ENCODE measurements around the gene CGAS.
"Not testable (repeated sequence)": the region's sequence is repeated elsewhere in the genome, so short reads cannot be mapped to it uniquely, and the experiment has no call there.

CGAS gene

DNA sequence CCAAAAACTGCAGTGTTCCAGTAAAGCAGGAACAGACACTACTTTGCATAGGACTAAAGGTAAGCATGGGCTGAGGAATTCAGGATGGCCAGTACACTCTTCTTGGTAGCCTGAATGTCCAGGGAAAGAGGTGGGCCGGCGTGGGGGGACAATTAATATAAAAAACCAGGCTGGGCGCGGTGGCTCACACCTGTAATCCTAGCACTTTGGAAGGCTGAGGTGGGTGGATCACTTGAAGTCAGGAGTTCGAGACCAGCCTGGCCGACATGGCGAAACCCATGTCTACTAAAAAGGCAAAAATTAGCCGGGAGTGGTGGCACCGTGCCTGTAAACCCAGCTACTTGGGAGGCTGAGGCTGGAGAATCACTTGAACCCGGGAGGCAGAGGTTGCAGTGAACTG, 70.6 kb downstream of the CGAS start:
- H3K27me3 ChIP-seq (replicated peaks; ENCODE audit: control insufficient read depth, insufficient read depth, low read length, poor library complexity, severe bottlenecking); H3K9me3 ChIP-seq (ENCODE audit: control insufficient read depth, low read length); H3K4me3 ChIP-seq (ENCODE audit: insufficient read depth, low read depth, low read length, poor library complexity, severe bottlenecking); H3K27ac ChIP-seq (ENCODE audit: insufficient read depth, low read length, poor library complexity, severe bottlenecking); H3K4me1 ChIP-seq (ENCODE audit: control insufficient read depth, insufficient read depth, low read length, poor library complexity, severe bottlenecking); H3K36me3 ChIP-seq (ENCODE audit: control insufficient read depth, insufficient read depth, low read length); DNase-seq: not testable (repeated sequence)

DNA sequence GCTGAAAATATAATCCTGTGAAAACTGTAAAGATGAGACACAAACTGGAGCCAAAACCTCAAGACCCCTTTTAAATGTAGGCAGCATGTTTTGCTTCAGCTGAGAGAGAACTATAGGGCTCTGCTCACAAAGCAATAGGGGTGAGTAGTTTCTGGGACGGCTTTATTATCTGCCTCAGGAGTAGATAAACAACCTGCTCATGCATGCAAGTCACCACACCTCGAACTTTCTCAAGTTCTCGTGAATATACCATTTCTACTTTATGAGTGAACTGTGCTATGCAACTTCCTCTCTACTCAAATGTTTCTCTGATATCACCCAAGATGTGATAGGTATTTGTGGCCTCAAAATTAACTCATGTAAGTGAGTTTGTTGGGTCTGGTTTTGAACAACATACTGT, 74.9 kb downstream of the CGAS start:
- Histone ChIP-seq H3K4me1 (ENCODE audit: control insufficient read depth, insufficient read depth, low read length, poor library complexity, severe bottlenecking) (no peaks in the 10 kb centered on the region), H3K4me3 (ENCODE audit: insufficient read depth, low read depth, low read length, poor library complexity, severe bottlenecking) (no peak overlapping the region), H3K36me3 (ENCODE audit: control insufficient read depth, insufficient read depth, low read length) (no peaks in the 10 kb centered on the region), H3K27me3 (replicated peaks; ENCODE audit: control insufficient read depth, insufficient read depth, low read length, poor library complexity, severe bottlenecking) (no peaks in the 10 kb centered on the region), H3K9me3 (ENCODE audit: control insufficient read depth, low read length) (no peaks in the 10 kb centered on the region), H3K27ac (ENCODE audit: insufficient read depth, low read length, poor library complexity, severe bottlenecking) (no peak overlapping the region)
- DNase-seq: no peak

DNA sequence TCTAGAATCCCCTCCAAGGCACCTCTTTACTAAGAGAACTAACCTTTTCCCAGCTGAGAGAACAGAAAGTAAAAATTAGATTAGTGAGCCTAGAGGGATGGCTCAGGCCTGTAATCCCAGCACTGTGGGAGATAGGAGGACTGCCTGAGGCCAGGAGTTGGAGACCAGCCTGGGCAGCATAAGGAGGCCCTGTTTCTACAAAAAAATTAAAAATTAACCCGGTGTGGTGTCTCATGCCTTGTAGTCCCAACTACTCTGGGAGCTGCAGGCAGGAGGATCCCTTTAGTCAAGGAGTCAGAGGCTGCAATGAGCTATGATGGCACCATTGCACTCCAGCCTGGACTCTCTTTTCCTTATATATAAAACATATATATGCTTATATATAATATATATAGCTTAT, 76.9 kb downstream of the CGAS start:
- no peaks in the 10 kb centered on the region for H3K9me3 ChIP-seq (ENCODE audit: control insufficient read depth, low read length)
- H3K27ac ChIP-seq (ENCODE audit: insufficient read depth, low read length, poor library complexity, severe bottlenecking): no peak overlapping the region
- no peaks in the 10 kb centered on the region for H3K27me3 ChIP-seq (replicated peaks; ENCODE audit: control insufficient read depth, insufficient read depth, low read length, poor library complexity, severe bottlenecking)
- H3K4me1 ChIP-seq (ENCODE audit: control insufficient read depth, insufficient read depth, low read length, poor library complexity, severe bottlenecking): no peaks in the 10 kb centered on the region
- no peaks in the 10 kb centered on the region for H3K36me3 ChIP-seq (ENCODE audit: control insufficient read depth, insufficient read depth, low read length)
- DNase-seq: no peak
- H3K4me3 ChIP-seq (ENCODE audit: insufficient read depth, low read depth, low read length, poor library complexity, severe bottlenecking): no peak overlapping the region
